ENCODE results near the gene FKBP2.
A peak's percentile ranks its signal among the peaks of the same experiment; 100 is the strongest.

The FKBP2 gene

GRCh38 chr11:64209563-64209843 is 31.4 kb upstream of the FKBP2 start:
- peak overlapping the region; percentile 2; the same call in 1 of the 2 replicates for H3K27ac ChIP-seq
- TF ChIP-seq CTCF (conservative IDR thresholded peaks at IDR 0.05): no peak

- no peak overlapping the region for H3K27ac ChIP-seq
- no peak for TF ChIP-seq CTCF (conservative IDR thresholded peaks at IDR 0.05)
Observed at GRCh38 chr11:64210301-64211020, 30.4 kb upstream of the FKBP2 start.

GRCh38 chr11:64211181-64211872 is 29.6 kb upstream of the FKBP2 start:
- no peak overlapping the region for H3K27ac ChIP-seq

GRCh38 chr11:64216879-64217278 is 24.0 kb upstream of the FKBP2 start:
- H3K27ac ChIP-seq: peak overlapping the region; percentile 80
- TF ChIP-seq CTCF (conservative IDR thresholded peaks at IDR 0.05): peak; percentile 38

More at GRCh38 chr11:64211181-64211872, 29.6 kb upstream of the FKBP2 start:
- TF ChIP-seq CTCF (conservative IDR thresholded peaks at IDR 0.05): no peak

- H3K27ac ChIP-seq: peak overlapping the region; percentile 80
- TF ChIP-seq CTCF (conservative IDR thresholded peaks at IDR 0.05): peak; percentile 32; the same call in 1 of the 2 replicates
Observed at GRCh38 chr11:64218628-64219353, 22.1 kb upstream of the FKBP2 start.

GRCh38 chr11:64219354-64219684 is 21.6 kb upstream of the FKBP2 start:
- no peak for TF ChIP-seq CTCF (conservative IDR thresholded peaks at IDR 0.05)
- H3K27ac ChIP-seq: peak overlapping the region; percentile 80

- peak overlapping the region; percentile 80 for H3K27ac ChIP-seq
- TF ChIP-seq CTCF (conservative IDR thresholded peaks at IDR 0.05): no peak
Observed at GRCh38 chr11:64219755-64220154, 21.1 kb upstream of the FKBP2 start.
